ENCODE data around the gene PTCH1. TPM values are rescaled to one million over a fixed set of nuclear protein-coding genes. Genes with fewer than 3 reads are reported as not detected.

PTCH1 gene
- total RNA-seq, 1 experiment from 2014 or later: 7.6 TPM

GRCh38 chr9:95399261-95399660 is 117.5 kb downstream of the PTCH1 start:
- CTCF ChIA-PET: no interaction called here
- H3K27me3 Mint-ChIP-seq (ENCODE audit: unreplicated experiment): no peaks in the 10 kb centered on the region
- no peak for TF ChIP-seq CTCF (IDR thresholded peaks at IDR 0.05; ENCODE audit: unreplicated experiment)
- H3K9me3 Mint-ChIP-seq (ENCODE audit: low read depth, unreplicated experiment): peaks cover 4% of the 10 kb centered on the region
- intact Hi-C loops (cut with micrococcal nuclease; ENCODE audit: unreplicated experiment): no loop called here
- BruUV-seq (replicated peaks): no TSS peak
- H3K27ac Mint-ChIP-seq (ENCODE audit: unreplicated experiment): no peak overlapping the region
- no peaks in the 10 kb centered on the region for H3K4me1 Mint-ChIP-seq (ENCODE audit: low read depth, unreplicated experiment)
- DNase-seq: no peak
- H3K36me3 Mint-ChIP-seq (ENCODE audit: insufficient read depth, unreplicated experiment): no peaks in the 10 kb centered on the region
- no peak overlapping the region for H3K4me3 Mint-ChIP-seq (ENCODE audit: low read depth, unreplicated experiment)

Other genes with a start within 250 kb of the PTCH1 start
- gene FANCC, start 199.3 kb downstream of the PTCH1 start, total RNA-seq (2022): 10.1 and 14.5 TPM in 2 replicates